Esophagus muscularis mucosa (tissue), 4 donors: ENCODE measurements around the gene RTEL1.

Experiments
- EP300 ChIP-seq: sonication (generic); formaldehyde crosslinking; IDR thresholded peaks from one replicate; pipeline ENCODE4 v1.6.1; 2017; ENCODE audit warnings: antibody characterized with exemption
- POLR2A ChIP-seq: fragments of 450-650 bp; IDR thresholded peaks from one replicate; pipeline ENCODE4 v1.6.1; 2017; ENCODE audit warnings: antibody characterized with exemption, moderate library complexity, mild to moderate bottlenecking, low read depth
- TF ChIP-seq, protein P1 (sequence below), 3 experiments: fragments of 200-600 bp in 2 of 3; fragments of 450-650 bp in 1 of 3; sonication (generic) in 2 of 3; IDR thresholded peaks; one replicate each; pipeline ENCODE4 v1.5.1; 2017 to 2019; ENCODE audit warnings: antibody characterized with exemption in 3 of 3, mild to moderate bottlenecking in 2 of 3, moderate library complexity in 1 of 3

DNA sequence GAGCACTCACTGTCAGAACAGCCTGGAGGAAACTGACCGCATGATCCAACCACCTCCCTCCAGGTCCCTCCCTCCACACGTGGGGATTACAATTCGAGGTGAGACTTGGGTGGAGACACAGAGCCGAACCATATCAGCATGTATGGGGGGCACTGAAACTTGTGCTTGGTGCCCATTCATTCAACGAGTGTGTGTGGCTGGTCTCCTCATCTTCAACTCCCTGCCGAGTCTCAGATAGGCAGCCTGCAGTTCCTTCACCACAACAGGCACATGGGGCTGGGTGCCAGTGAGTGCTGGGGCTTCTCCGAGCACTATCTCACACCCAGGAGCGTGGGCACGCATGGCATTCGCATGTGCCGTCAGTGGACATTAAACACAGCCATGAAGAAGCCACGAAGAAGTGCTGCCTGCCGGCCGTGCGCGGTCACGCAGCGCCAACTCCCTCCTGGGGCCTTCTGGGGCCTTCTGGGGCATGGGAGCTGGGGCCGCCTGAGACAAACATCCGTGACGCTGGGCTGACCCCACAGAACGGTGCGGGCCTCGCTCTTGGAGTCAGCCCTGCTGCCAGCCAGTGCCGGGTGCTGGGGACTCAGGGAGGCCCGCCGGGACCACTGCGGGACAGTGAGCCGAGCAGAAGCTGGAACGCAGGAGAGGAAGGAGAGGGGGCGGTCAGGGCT is 714 bp upstream of the RTEL1 start:
- TF ChIP-seq, protein P1, sequence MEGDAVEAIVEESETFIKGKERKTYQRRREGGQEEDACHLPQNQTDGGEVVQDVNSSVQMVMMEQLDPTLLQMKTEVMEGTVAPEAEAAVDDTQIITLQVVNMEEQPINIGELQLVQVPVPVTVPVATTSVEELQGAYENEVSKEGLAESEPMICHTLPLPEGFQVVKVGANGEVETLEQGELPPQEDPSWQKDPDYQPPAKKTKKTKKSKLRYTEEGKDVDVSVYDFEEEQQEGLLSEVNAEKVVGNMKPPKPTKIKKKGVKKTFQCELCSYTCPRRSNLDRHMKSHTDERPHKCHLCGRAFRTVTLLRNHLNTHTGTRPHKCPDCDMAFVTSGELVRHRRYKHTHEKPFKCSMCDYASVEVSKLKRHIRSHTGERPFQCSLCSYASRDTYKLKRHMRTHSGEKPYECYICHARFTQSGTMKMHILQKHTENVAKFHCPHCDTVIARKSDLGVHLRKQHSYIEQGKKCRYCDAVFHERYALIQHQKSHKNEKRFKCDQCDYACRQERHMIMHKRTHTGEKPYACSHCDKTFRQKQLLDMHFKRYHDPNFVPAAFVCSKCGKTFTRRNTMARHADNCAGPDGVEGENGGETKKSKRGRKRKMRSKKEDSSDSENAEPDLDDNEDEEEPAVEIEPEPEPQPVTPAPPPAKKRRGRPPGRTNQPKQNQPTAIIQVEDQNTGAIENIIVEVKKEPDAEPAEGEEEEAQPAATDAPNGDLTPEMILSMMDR (IDR thresholded peaks at IDR 0.05), result no peak
- no peak for TF ChIP-seq EP300
- no peak for TF ChIP-seq POLR2A
